Esophagus (tissue), 2 donors: ENCODE data around the gene GAB4. TPM values are rescaled to one million over a fixed set of nuclear protein-coding genes. Genes with fewer than 3 reads are reported as not detected.
"Not testable (repeated sequence)": the region's sequence is repeated elsewhere in the genome, so short reads cannot be mapped to it uniquely, and the experiment has no call there.

Experiments
- H3K27ac ChIP-seq, 2 donors: one replicate each; pipeline ENCODE4 v1.5.1; 2013; ENCODE audit warnings: low read depth in 2 of 2, mild to moderate bottlenecking in 2 of 2, inconsistent platforms in 1 of 2, low read length in 1 of 2, moderate library complexity in 1 of 2
- H3K27me3 ChIP-seq, 2 donors: one replicate each; pipeline ENCODE4 v1.6.1; 2013; ENCODE audit warnings: low read length in 2 of 2, control low read depth in 1 of 2, mild to moderate bottlenecking in 1 of 2; ENCODE audit not compliant: insufficient read depth in 2 of 2, control insufficient read depth in 1 of 2
- H3K36me3 ChIP-seq, 2 donors: one replicate each; pipeline ENCODE4 v1.6.1; 2013; ENCODE audit warnings: low read length in 1 of 2; ENCODE audit not compliant: control insufficient read depth in 2 of 2, insufficient read depth in 2 of 2
- H3K4me1 ChIP-seq, 2 donors: one replicate each; pipeline ENCODE4 v1.6.1; 2013; ENCODE audit warnings: low read length in 1 of 2; ENCODE audit not compliant: control insufficient read depth in 2 of 2, insufficient read depth in 2 of 2
- H3K4me3 ChIP-seq, 2 donors: one replicate each; pipeline ENCODE4 v1.5.1; 2013; ENCODE audit warnings: low read length in 2 of 2, mild to moderate bottlenecking in 2 of 2, low read depth in 1 of 2, moderate library complexity in 1 of 2
- H3K9me3 ChIP-seq, 2 donors: one replicate each; pipeline ENCODE4 v1.6.1; 2013; ENCODE audit warnings: mild to moderate bottlenecking in 2 of 2, low read depth in 1 of 2, low read length in 1 of 2, moderate library complexity in 1 of 2; ENCODE audit not compliant: control insufficient read depth in 2 of 2, insufficient read depth in 1 of 2
- WGBS, 2 donors: extraction: QIAGEN DNeasy Blood & Tissue Kit; methylation state at CpG; one replicate each; pipeline ENCODE4 v1.1.7; 2013; 5-methylcytosine and 5-hydroxymethylcytosine counted together
- polyA plus RNA-seq, 2 donors: library from polyadenylated mRNA; stranded (reverse); fragments of 200-250 nt; gene quantifications; one replicate each; pipeline ENCODE4 v1.2.3, GENCODE V29; 2013
- donor health status: healthy with polysubstance abuse.
- donor health status: Bipolar disorder and iron deficiency.

Gene GAB4
- polyA plus RNA-seq = not detected

- H3K27me3 ChIP-seq = no peaks in the 10 kb centered on the region
- 71 to 73% methylated on average over 47 to 49 of the region's 49 CpGs for WGBS, 2 donors
- H3K36me3 ChIP-seq = no peaks in the 10 kb centered on the region
- H3K27ac ChIP-seq = no peak within 1 kb of the TSS
- no peaks in the 10 kb centered on the region for H3K4me1 ChIP-seq
- peaks cover 0 to 6% of the 10 kb centered on the region in 2 donors for H3K9me3 ChIP-seq
- H3K4me3 ChIP-seq = no peak within 1 kb of the TSS
These were observed at the start of gene GAB4 for GRCh38 chr22:17007852-17008731. Gene GAB4, minus strand, starts transcription at chr22:17008222. Its CDS starts 108 bp downstream, at chr22:17008114.

GRCh38 chr22:17056807-17057206 is 48.8 kb upstream of the GAB4 start:
- Histone ChIP-seq H3K4me1 (no peaks in the 10 kb centered on the region), H3K36me3 (peaks cover 0 to 5% of the 10 kb centered on the region in 2 donors), H3K4me3 (no peak overlapping the region), H3K27me3 (no peaks in the 10 kb centered on the region), H3K9me3 (peaks cover 0 to 4% of the 10 kb centered on the region in 2 donors), H3K27ac (no peak overlapping the region)
- 75 to 77% methylated on average over 8 of the region's 8 CpGs for WGBS, 2 donors

GRCh38 chr22:17056058-17056457 is 48.0 kb upstream of the GAB4 start:
- WGBS, 2 donors = 76 to 83% methylated on average over 5 of the region's 5 CpGs
- Histone ChIP-seq H3K4me1 (no peaks in the 10 kb centered on the region), H3K27me3 (no peaks in the 10 kb centered on the region), H3K27ac (no peak overlapping the region), H3K4me3 (no peak overlapping the region), H3K36me3 (peaks cover 0 to 5% of the 10 kb centered on the region in 2 donors), H3K9me3 (peaks cover 0 to 4% of the 10 kb centered on the region in 2 donors)

- WGBS, 2 donors = 94% methylated on average over 1 of the region's 1 CpG
- no peak overlapping the region for H3K27ac ChIP-seq
These were observed 39.6 kb upstream of the GAB4 start for GRCh38 chr22:17047656-17048055.

GRCh38 chr22:17046566-17047348 is 38.7 kb upstream of the GAB4 start:
- WGBS, 2 donors = 65 to 67% methylated on average over 5 of the region's 5 CpGs

More at GRCh38 chr22:17047656-17048055, 39.6 kb upstream of the GAB4 start:
- H3K9me3 ChIP-seq = no peaks in the 10 kb centered on the region
- H3K4me3 ChIP-seq = no peak overlapping the region
- no peaks in the 10 kb centered on the region for H3K27me3 ChIP-seq
- H3K36me3 ChIP-seq = no peaks in the 10 kb centered on the region
- H3K4me1 ChIP-seq = no peaks in the 10 kb centered on the region

GRCh38 chr22:17043521-17043920 is 35.5 kb upstream of the GAB4 start:
- Histone ChIP-seq H3K36me3 (no peaks in the 10 kb centered on the region), H3K9me3 (no peaks in the 10 kb centered on the region), H3K27ac (no peak overlapping the region), H3K4me1 (no peaks in the 10 kb centered on the region), H3K27me3 (no peaks in the 10 kb centered on the region), H3K4me3 (no peak overlapping the region)

More at GRCh38 chr22:17046566-17047348, 38.7 kb upstream of the GAB4 start:
- Histone ChIP-seq H3K9me3 (no peaks in the 10 kb centered on the region), H3K36me3 (no peaks in the 10 kb centered on the region), H3K4me3 (no peak overlapping the region), H3K27me3 (no peaks in the 10 kb centered on the region), H3K27ac (no peak overlapping the region), H3K4me1 (no peaks in the 10 kb centered on the region)

- Histone ChIP-seq H3K4me3 (peak overlapping the region; percentile 51 to 62), H3K27ac (peak overlapping the region in 1 of 2 donors; percentile 55)
- 25 to 27% methylated on average over 34 to 38 of the region's 56 CpGs for WGBS, 2 donors
- not testable (repeated sequence) for H3K9me3 ChIP-seq, H3K4me1 ChIP-seq, H3K27me3 ChIP-seq, H3K36me3 ChIP-seq
These were observed 29.1 kb upstream of the GAB4 start for GRCh38 chr22:17036842-17037711.

GRCh38 chr22:17035976-17036841 is 28.2 kb upstream of the GAB4 start:
- H3K36me3 ChIP-seq, H3K27me3 ChIP-seq, H3K27ac ChIP-seq, H3K4me1 ChIP-seq, H3K9me3 ChIP-seq: not testable (repeated sequence)
- H3K4me3 ChIP-seq = peak overlapping the region; percentile 45
- WGBS, 2 donors = 21 to 23% methylated on average over 50 to 56 of the region's 56 CpGs
